Adipocyte (in vitro differentiated cells): ENCODE results near the gene LTB4R.

Experiments
- DNase-seq: peaks from one replicate; pipeline ENCODE4 v3.0.0-alpha.2; 2015; ENCODE audit warnings: low read depth
- H3K27me3 ChIP-seq: replicated peaks from 2 replicates; pipeline ENCODE4 v1.7.0; 2013; ENCODE audit warnings: mild to moderate bottlenecking, low read length, moderate library complexity; ENCODE audit not compliant: control insufficient read depth, insufficient read depth
- H3K36me3 ChIP-seq: 2 replicates; pipeline ENCODE4 v1.7.0; 2013; ENCODE audit warnings: low read length, mild to moderate bottlenecking, moderate library complexity; ENCODE audit not compliant: control insufficient read depth, insufficient read depth, severe bottlenecking
- H3K4me1 ChIP-seq: 2 replicates; pipeline ENCODE4 v1.7.0; 2013; ENCODE audit warnings: mild to moderate bottlenecking, low read length, moderate library complexity; ENCODE audit not compliant: control insufficient read depth, insufficient read depth
- H3K4me3 ChIP-seq: 2 replicates; pipeline ENCODE4 v1.7.0; 2013; ENCODE audit warnings: mild to moderate bottlenecking, low read length, moderate library complexity
- H3K9ac ChIP-seq: 2 replicates; pipeline ENCODE4 v1.7.0; 2013; ENCODE audit warnings: mild to moderate bottlenecking, low read length, moderate library complexity
- H3K9me3 ChIP-seq: 2 replicates; pipeline ENCODE4 v1.7.0; 2013; ENCODE audit warnings: mild to moderate bottlenecking, low read length, moderate library complexity; ENCODE audit not compliant: control insufficient read depth

Gene LTB4R

DNA sequence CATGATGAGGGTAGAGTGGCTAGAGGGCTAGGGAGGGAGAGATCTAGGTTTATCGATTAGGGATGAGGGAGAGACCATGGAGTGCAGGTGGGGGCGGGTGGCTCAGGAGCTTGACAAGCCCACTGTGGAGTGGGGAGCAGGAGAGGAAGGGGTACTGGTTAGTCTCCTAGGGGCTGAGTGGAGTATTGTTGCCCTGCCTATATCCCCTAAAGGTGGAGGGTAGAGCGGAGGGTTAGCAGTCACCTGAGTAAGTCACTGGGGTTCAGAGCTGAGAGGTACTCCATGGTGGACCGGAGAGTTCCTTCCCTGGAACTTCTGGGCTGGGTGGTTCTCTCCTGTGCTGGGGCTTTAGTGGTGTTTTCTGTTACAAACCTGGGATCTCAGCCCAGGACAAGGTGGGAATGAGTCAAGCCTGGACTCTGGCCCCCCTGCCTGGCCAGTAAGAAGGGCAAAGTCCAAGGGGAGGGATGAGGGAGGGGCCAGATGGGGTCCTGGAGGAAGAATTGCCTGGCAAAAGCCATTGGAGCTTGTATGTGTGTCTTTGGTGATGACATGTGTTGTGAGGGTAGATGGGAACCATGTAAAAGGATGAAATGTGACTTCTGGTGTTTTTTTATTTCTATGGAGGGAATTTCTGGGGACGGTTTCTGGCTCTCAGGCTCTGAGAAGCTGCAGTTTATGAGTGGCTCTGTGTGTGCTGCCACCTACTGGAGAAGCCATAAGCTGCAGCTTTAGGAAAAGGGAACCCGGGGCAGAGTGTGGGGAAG is 3.5 kb upstream of the LTB4R start, which contains the start of gene CIDEB:
Gene CIDEB, minus strand, starts transcription at position 403 of the 767 bp plus-strand sequence. Its CDS starts 119 bp downstream, at position 284.
- no peak within 1 kb of the TSS for H3K9ac ChIP-seq
- peak; percentile 84 for DNase-seq
- peaks cover 43% of the 10 kb centered on the region for H3K36me3 ChIP-seq
- H3K9me3 ChIP-seq, result no peaks in the 10 kb centered on the region
- peaks cover 22% of the 10 kb centered on the region for H3K4me1 ChIP-seq
- no peaks in the 10 kb centered on the region for H3K27me3 ChIP-seq
- H3K4me3 ChIP-seq, result no peak within 1 kb of the TSS

DNA sequence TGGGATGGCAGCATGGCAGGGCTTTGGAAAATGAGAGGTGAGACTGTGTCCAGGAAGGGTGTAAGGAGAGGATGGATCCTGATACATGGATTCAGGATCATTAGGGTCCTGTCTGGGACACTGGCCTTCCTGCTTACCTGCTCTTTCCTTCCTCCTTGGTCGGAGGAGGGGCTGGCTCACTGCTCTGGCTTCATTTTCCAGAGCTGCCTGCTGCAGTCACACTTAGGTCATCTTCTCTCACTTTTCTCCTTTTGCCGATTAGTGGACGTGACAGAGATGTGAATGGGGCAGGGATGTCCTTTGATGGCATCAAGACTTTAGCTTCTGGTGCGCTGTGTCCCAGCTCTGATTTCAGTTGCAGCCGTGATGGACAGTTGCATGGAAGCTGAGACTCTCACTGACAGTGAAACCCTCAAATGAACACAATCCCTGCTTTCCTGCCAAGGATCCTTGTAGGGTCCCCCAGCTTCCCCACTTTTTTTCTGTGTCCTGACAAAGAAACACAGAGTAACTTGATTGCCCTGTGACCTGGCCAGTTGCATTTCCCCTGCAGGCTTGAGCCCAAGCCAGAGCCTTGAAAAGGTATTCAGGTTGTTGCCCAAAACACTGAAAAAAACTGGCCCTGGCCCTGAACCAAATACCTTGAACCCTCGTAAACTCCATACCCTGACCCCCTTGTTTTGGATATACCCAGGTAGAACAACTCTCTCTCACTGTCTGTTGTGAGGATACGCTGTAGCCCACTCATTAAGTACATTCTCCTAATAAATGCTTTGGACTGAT is 2.8 kb upstream of the LTB4R start:
- Histone ChIP-seq H3K27me3 (no peaks in the 10 kb centered on the region), H3K9me3 (no peaks in the 10 kb centered on the region), H3K36me3 (peaks cover 36% of the 10 kb centered on the region), H3K9ac (no peak overlapping the region), H3K4me1 (peaks cover 22% of the 10 kb centered on the region), H3K4me3 (no peak overlapping the region)
- no peak for DNase-seq

DNA sequence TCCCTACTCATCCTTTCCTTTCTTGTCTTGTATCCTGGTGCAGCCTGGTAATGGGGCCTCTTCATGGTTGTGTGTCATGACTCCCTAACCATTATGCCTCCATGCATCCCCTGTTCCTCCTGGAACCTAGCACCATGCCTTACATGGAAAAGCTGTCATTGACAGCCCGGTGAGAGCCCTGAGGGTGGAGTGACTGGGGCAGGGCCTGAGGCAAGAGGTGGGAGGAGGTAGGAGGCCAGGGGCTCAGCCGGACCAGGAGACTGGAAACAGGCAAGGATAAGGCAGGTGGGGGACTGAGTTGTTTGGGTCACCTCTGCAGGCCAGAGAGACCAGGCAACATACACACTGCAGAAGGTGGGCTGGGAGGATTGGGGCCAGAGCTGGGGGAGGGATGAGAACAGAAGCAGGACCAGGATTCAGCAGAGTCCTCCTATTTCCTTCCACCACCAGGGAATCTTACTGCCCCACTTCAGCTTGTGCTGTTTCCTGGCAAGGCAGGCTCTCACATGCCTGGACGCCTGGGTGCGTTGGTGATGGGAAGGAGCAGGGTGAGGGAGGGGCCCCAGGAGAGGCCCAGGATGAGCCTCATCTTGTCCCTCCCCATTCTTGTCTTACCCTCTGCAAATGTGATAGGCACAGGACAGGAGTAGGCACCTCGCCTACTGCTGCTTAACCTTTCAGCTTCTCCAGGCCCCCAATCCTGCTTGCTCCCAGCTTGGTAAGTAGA is 1.6 kb upstream of the LTB4R start, which contains the start of gene LTB4R2:
Gene LTB4R2, plus strand, starts transcription at position 603 of the 727 bp plus-strand sequence. CDS start 525 bp downstream, outside the sequence.
- H3K9ac ChIP-seq, result peak within 1 kb of the TSS; percentile 54
- DNase-seq, result no peak
- H3K4me1 ChIP-seq, result peaks cover 22% of the 10 kb centered on the region
- no peaks in the 10 kb centered on the region for H3K9me3 ChIP-seq
- peak within 1 kb of the TSS; percentile 68 for H3K4me3 ChIP-seq
- H3K27me3 ChIP-seq, result no peaks in the 10 kb centered on the region
- peaks cover 24% of the 10 kb centered on the region for H3K36me3 ChIP-seq

DNA sequence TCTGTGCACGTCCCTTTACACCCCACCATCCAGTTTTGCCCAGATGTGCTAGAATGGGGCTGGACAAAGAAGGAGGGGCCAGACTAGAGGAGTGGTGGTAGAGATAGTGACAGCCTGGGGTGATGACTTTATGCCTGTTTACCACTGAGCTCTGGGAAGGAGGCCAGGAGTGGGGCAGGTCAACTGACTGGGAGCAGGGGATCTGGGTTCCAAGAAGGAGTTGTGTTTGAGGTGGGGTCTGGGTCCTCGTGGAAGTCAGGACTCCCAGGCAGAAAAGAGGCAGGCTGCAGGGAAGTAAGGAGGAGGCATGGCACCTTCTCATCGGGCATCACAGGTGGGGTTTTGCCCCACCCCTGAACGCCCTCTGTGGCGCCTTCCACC is 1.0 kb upstream of the LTB4R start:
- Histone ChIP-seq H3K4me3 (peak overlapping the region; percentile 68), H3K27me3 (no peaks in the 10 kb centered on the region), H3K9me3 (no peaks in the 10 kb centered on the region), H3K9ac (peak overlapping the region; percentile 54), H3K36me3 (peaks cover 19% of the 10 kb centered on the region), H3K4me1 (peaks cover 22% of the 10 kb centered on the region)
- no peak for DNase-seq

DNA sequence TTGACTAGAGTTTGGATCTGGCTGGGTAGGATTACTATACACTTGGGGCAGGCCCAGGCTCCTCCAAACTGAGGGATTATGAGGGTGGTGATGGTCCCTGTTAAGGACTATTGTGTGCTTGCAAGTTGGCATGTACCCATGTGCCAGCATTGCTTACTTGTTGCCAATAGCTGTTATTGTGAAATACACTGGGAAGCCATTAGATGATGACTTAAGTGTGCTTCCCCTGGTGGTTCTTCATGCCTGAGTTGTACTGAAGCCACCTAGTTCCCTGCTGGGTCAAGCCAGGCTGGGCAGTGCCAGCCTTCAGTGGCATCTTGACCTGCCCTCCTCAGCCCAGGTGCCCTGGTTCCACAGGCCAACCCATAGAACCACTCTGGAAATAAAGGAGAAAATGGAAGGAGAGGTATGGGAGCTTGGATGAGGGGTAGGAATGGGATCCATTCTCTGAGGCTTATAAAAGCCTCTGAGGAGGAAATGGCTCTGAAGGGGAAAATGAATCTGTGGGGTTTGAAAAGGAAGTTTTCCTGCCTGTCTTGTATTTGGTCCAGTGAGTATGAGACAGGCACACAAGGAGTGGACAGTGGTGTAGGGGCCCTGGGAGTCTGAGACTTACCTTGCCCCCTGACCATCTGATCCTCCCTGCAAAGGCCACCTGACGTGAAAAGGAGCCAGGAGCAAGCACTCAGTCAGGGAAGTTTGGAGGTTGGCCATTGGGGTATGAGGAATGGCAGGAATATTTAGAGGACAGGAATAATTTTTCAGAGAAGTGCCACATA is 724 bp downstream of the LTB4R start:
- H3K4me1 ChIP-seq, result peaks cover 24% of the 10 kb centered on the region
- peaks cover 7% of the 10 kb centered on the region for H3K27me3 ChIP-seq
- peaks cover 1% of the 10 kb centered on the region for H3K36me3 ChIP-seq
- peak overlapping the region; percentile 68 for H3K4me3 ChIP-seq
- peak; percentile 56 for DNase-seq
- H3K9me3 ChIP-seq, result no peaks in the 10 kb centered on the region
- peak overlapping the region; percentile 61 for H3K9ac ChIP-seq

DNA sequence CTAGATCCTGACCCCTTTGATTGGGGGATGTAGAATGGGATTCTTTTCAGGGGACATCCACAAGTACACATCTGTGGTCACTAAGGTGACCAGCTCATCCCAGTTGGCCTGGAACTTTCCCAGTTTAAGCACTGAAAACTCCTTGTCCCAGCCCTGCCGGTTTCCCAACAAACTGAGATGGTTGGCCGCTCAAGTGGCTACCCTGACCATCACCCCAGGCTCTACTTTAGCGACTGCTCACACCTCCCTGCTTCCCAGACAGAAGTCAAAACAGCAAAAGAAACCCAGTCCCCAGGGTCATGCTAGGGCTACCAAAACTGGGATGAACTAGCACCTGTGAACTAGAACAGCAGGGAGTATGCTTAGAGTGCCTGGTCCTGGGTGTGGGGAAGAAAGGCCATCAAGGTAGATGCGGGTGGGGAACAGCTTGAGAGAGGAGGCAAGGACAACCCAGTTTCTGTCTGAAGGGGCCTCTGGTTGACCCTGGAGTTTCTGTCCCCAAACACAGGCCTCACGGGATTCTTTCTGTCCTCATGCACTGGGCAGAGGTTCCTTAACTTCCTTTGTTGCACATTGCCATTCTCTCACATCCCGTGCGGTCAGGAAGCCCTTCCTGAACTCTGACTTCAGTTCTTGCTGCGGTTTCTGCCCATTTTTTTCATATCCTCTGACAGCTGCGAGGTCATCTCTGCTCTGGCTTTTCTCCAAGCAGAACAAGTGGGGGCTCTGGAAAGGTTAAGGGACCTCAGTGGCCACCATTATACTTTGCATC is 1.6 kb downstream of the LTB4R start:
- H3K9me3 ChIP-seq, result no peaks in the 10 kb centered on the region
- no peak overlapping the region for H3K4me3 ChIP-seq
- no peak overlapping the region for H3K9ac ChIP-seq
- peaks cover 27% of the 10 kb centered on the region for H3K4me1 ChIP-seq
- DNase-seq, result no peak
- H3K36me3 ChIP-seq, result no peaks in the 10 kb centered on the region
- H3K27me3 ChIP-seq, result peaks cover 7% of the 10 kb centered on the region

DNA sequence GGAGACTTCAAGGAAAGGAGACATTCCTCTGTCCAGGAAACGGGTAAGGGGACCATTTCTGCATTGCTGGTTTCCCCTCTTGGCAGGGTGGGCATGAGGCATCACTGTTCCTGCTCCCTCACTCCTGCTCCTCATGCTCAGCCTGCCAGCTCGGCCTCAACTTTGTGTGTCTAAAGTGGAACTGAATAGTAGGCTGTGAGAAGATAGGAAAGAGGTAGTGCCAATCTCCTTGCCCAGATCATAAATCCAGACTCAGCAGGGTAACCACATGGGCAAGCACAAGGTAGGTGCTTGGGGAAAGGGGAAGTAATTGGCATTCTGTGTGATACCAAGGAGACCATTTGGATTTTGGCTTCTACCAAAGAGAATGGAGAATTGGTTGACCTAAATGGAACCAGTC is 2.6 kb downstream of the LTB4R start:
- Histone ChIP-seq H3K36me3 (no peaks in the 10 kb centered on the region), H3K9me3 (no peaks in the 10 kb centered on the region), H3K27me3 (peaks cover 7% of the 10 kb centered on the region), H3K4me3 (no peak overlapping the region), H3K4me1 (peaks cover 25% of the 10 kb centered on the region), H3K9ac (no peak overlapping the region)
- DNase-seq, result no peak

DNA sequence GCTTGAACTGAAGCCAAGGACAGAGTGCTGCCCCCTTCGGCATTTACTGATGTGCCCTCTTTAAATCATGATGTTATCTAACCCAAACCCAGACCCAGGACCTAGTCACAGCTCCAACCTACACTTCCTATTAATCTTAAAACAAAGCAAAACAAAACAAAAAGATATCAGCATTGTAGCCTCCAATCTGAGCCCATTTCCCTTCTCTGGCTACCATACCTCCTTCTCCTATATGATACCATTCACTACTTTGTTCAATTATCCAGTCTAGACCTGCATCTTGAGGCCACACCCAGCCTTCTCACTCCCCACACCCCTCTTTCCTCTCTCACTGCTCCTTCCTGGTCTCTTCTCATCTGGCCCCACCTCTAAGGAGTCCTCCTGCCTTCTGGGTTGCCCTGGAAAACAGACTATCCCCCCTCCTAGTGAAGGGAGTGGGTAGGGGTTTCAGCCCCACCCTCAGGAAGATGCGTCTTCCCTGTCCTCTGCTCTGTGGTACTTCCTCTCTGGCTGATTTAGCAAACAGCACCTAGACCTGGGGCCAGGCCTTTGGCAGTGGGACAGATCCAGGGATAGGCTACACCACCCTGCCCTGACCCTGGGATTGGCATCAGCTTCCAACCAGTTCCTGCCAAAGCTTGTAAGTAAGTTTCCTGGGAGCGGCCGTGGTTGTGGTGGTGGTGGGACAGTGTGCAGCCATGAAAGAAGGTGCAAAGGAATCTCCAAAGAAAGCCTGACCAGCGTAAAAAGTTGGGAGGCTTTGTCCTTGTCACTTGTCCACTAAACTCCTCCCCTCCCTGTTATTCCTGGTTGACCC is 3.3 kb downstream of the LTB4R start:
- H3K4me1 ChIP-seq, result peaks cover 25% of the 10 kb centered on the region
- H3K9me3 ChIP-seq, result no peaks in the 10 kb centered on the region
- no peak overlapping the region for H3K4me3 ChIP-seq
- no peaks in the 10 kb centered on the region for H3K36me3 ChIP-seq
- no peak overlapping the region for H3K9ac ChIP-seq
- DNase-seq, result no peak
- H3K27me3 ChIP-seq, result peaks cover 7% of the 10 kb centered on the region

DNA sequence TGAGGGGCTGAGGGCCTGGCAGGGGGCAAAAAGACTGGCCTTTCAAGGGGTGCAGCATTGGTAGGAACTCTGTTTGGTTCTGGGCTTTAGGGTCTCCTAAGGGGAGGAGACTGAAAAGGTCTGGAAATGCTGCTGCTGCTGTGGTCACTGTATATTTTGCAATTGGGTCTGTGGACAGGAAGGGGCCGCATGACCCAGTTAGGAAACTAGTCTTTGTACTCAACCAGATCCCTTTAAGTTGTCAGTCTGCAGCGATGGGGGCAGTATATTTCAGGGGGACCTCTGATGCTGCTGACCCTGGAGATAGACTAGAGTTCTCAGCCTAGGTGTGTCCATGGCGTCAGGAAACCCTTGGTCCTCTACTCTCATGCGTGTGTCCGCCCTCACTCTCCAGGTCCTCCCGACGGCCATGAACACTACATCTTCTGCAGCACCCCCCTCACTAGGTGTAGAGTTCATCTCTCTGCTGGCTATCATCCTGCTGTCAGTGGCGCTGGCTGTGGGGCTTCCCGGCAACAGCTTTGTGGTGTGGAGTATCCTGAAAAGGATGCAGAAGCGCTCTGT is 4.0 kb downstream of the LTB4R start:
- Histone ChIP-seq H3K9ac (no peak overlapping the region), H3K9me3 (no peaks in the 10 kb centered on the region), H3K36me3 (no peaks in the 10 kb centered on the region), H3K4me1 (peaks cover 25% of the 10 kb centered on the region), H3K27me3 (peaks cover 7% of the 10 kb centered on the region), H3K4me3 (no peak overlapping the region)
- no peak for DNase-seq
